Embryonic facial prominence (tissue), 1 donor: ENCODE measurements around the gene C1GALT1.
"Not testable (repeated sequence)": the region's sequence is repeated elsewhere in the genome, so short reads cannot be mapped to it uniquely, and the experiment has no call there.

Experiments
- DNase-seq: peaks from one replicate; pipeline ENCODE4 v3.0.0-alpha.2; 2016; ENCODE audit errors: extremely low spot score

Gene C1GALT1

GRCh38 chr7:7237201-7237977, 55.0 kb downstream of the C1GALT1 start:
- no peak for DNase-seq

GRCh38 chr7:7237978-7238267, 55.6 kb downstream of the C1GALT1 start:
- no peak for DNase-seq

DNA sequence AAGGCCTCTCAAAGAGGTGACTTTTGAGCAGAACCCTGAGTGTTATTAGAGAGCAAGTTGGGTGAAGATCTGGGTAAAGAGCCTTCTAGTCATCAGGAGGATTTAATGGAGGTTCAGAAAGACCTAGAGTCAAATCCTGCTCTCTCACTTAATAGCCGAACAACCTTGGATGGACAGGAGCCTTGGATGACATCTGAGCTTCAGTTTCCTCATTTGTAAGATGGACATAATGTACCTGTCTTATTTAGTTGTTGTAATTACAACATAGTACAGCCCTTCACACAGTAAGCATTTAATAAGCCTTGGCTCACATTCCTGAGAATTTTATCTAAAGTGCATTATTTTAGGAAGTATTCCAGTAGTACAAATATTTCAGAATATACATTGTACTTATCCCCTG, 57.0 kb downstream of the C1GALT1 start:
- no peak for DNase-seq

- DNase-seq, result no peak
These were observed 60.6 kb downstream of the C1GALT1 start for GRCh38 chr7:7242899-7243298.

GRCh38 chr7:7245233-7245632, 62.9 kb downstream of the C1GALT1 start:
- DNase-seq, result not testable (repeated sequence)

- no peak for DNase-seq
These were observed 63.9 kb downstream of the C1GALT1 start for GRCh38 chr7:7246223-7246622.

- no peak for DNase-seq
These were observed 65.3 kb downstream of the C1GALT1 start for GRCh38 chr7:7247658-7248057.

- DNase-seq, result no peak
These were observed 67.5 kb downstream of the C1GALT1 start for GRCh38 chr7:7249814-7250213.

GRCh38 chr7:7251742-7252141, 69.4 kb downstream of the C1GALT1 start:
- no peak for DNase-seq

GRCh38 chr7:7254319-7254718, 72.0 kb downstream of the C1GALT1 start:
- DNase-seq, result no peak

GRCh38 chr7:7254908-7255307, 72.6 kb downstream of the C1GALT1 start:
- no peak for DNase-seq

DNA sequence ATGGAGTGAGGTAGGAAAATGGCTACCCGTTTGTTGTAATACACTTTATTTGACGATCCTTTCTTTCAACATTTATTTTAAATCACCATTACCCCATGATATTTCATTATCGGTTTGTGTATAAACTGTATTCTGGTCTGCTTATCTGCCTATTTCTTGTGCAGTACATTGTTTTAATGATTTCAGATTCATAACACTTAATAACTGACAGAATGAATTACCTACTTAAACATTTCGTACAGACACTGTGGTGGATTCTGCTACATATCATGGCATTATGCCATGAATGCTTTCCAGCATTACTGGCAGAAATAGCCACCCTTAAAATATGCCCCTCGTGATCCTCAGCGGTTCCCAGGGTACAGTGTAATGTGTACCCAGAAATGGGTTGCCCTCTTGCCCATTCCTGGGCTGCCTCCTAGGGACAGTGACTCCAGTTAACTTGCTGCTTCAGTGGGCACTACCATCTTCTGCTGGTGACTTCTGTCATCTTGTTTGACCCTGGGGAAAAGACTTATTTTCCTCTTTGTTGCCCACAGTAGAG, 74.5 kb downstream of the C1GALT1 start:
- DNase-seq, result no peak

GRCh38 chr7:7257899-7258692, 75.8 kb downstream of the C1GALT1 start:
- DNase-seq, result no peak

GRCh38 chr7:7261863-7262262, 79.5 kb downstream of the C1GALT1 start:
- no peak for DNase-seq

DNA sequence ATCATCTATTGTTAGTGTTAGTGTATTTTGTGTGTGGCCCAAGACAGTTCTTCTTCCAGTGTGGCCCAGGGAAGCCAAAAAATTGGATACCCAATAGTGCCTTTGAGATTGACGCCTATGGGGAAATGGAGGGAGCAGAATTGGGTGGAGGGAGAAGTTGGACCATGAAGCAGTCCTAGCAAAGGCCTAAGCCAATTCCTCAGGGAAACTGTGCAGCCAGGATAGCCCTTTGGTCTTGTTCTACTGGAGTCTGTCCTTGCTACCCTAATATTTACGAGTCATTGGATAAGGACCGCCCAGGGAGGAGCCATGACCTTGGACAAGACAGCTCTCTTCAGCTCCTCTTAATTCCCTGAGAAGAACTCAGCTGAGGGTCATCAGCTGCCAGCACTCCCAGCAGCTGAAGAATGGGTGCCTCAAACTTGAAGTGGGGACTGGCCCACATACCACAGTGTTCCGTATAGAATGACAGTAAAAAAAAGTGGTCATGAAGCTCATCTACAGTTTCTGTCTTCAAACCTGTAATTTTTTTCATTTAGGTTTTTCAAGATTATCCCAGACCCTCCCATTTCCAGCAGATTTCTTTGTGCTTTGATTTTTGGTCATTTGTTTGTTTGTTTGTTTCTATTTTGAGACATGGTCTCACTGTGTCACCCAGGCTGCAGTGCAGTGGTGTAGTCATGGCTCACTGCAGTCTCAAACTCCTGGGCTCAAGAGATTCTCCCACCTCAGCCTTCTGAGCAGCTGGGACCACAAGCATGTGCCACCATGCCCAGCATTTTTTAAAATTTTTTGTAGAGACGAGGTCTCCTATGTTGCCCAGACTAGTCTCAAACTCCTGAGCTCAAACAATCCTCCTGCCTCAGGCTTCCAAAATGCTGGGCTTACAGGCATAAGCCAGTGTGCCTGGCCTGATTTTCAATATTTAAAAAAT, 81.2 kb downstream of the C1GALT1 start:
- DNase-seq, result no peak

GRCh38 chr7:7264306-7265040, 82.1 kb downstream of the C1GALT1 start:
- no peak for DNase-seq

DNA sequence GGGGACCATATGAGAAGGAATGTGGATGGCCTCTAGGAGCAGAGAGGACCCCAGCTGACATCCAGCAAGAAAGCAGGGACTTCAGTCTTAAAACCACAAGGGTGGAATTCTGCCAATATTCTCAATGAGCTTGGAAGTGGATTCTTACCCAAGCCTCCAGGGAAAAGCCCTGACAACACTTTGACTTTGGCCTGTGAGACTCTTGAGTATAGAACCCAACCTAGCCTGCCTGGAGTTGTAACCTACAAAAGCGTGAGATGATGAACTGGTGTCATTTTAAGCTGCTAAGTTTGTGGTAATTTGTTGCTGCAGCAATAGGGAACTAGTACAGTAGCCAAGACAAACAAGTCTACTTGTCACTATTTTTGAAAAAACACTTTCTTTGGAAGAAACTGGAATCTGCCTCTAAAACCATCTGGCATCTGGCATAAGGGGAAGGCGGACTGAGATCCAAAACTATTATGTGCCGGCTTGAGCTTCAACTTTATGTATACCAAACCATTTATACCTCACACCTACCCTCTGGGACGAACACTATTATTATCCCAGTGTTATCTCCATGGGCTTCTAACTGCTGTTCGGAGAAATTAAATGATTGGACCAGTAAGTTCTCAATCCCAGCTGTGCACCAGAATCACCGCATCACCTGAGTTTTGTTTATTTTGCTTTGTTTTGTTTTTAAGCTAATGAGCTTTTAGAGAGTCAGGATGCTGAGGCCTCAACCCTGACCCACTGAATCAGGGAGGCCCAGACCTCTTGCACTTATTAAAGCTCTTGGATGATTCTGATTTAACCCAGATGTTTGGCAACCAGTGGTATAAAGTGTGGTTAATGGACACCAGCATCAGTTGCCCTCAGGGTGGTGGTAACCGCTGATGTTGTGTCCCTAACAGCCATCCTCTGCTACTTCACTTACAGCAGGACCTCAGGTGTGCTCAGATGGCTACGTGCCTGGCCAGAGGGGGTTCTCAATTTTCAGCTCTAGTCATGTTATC, 83.0 kb downstream of the C1GALT1 start:
- no peak for DNase-seq

DNA sequence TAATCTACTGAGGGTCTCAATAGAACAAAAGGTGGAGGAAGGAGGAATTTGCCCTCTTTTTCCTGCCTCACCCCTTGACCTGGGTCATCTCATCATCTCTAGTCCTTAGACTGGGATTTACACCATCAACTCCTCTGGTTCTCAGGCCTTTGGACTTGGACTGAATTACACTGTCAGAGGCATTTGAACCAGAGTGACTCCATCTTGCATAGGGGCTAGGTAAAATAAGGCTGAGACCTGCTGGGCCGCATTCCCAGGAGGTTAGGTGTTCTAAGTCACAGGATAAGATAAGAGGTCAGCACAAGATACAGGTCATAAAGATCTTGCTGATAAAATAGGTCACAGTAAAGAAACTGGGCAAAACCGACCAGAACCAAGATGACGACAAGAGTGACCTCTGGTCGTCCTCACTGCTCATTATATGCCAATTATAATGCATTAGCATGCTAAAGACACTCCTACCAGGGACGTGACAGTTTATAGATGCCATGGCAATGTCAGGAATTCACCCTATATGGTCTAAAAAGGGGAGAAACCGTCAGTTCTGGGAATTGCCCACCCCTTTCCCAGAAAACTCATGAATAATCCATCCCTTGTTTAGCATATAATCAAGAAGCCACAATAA, 84.0 kb downstream of the C1GALT1 start:
- no peak for DNase-seq

DNA sequence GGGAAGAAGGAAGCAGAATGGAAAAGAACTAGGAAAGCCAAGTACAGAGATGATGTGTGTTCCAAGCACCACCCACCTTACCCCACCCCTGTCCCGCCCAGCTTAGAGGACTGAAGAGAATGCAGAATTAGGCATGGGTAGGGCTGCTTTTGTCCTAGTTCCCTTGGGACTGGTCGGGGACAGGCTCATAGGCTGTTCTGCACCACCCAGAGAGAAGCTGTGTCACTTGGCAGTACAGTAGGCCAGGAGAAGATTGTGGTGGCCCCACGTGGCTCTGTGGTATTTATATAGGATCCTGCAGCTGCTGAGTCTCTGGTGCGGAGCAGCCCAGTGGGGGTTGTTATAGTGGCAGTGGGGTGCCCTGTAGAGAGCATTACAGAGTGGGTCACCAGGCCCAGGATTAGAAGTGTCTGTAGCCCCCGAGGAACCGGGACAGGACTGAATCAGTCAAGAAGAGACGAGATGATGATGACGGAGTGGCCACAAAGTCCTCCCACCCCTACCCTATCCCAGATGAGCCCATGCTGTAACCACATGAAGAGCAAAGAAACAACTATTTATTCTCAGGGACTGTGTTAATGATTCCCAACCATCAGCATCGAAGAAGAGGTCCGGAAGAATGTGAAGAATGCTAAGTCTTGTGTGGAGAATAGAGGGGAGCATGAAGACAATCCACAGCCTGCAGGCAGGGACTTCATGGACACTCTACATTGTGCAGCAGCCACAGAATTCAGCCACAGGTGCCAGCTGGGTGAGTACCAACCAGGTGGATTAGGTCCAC, 88.9 kb downstream of the C1GALT1 start:
- DNase-seq, result no peak
